ENCODE results near the gene TMEM256. TPM values are rescaled to one million over a fixed set of nuclear protein-coding genes. Genes with fewer than 3 reads are reported as not detected.

Gene TMEM256
- total and polyA plus RNA-seq, 2 of the 8 experiments (the other 6 are each of a cell fraction or from before 2014, with no cell fraction given): 97.0 to 350 TPM

DNA sequence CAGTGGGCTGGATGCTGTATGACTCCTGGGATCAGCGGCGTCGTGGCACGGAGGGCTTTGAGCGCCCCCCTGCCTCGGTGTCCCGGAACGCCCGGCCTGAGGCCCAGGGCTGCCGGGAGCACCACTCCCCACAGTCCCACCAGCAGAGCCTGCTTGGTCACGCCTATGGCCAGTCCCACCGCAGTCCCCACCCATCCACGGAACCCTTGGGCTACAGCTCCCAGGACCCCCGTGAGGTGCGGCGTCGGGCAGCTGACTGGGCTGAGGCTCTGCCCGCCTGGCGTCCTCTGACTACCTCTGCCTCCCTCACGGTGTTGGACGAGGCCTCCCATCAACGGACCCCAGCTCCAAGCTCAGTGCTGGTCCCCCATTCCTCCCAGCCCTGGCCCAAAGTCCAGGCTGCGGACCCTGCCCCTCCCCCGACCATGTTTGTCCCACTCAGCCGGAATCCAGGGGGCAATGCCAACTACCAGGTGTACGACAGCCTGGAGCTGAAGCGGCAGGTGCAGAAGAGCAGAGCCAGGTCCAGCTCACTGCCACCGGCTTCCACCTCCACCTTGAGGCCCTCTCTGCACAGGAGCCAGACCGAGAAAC, 23.1 kb upstream of the TMEM256 start (continued):
- TF ChIP-seq ATF3 (IDR thresholded peaks at IDR 0.05; ENCODE audit: insufficient read depth, low read depth, low read length) (no peak), JUN (IDR thresholded peaks at IDR 0.05; ENCODE audit: low read depth, low read length) (no peak), CTCF (IDR thresholded peaks at IDR 0.05; ENCODE audit: control extremely low read depth in 1 of 3, insufficient read depth in 1 of 3, low read depth in 1 of 3, low read length in 3 of 3) (no peak), TCF12 (IDR thresholded peaks at IDR 0.05; ENCODE audit: low read depth, low read length) (no peak)

All from H1 (cell line).